K562 (cell line): Measurements from ENCODE around the gene GGNBP2. TPM values are rescaled to one million over a fixed set of nuclear protein-coding genes. Genes with fewer than 3 reads are reported as not detected.

ENCODE experiments used
- CBFA2T3 ChIP-seq: fragments of 450-650 bp; IDR thresholded peaks from 2 replicates; pipeline ENCODE4 v1.6.1; 2017
- CTCF ChIP-seq, 3 experiments: IDR thresholded peaks in 2 of 3; conservative IDR thresholded peaks in 1 of 3; 2 replicates each; pipeline ENCODE4 v1.5.1; 2011 to 2012; ENCODE audit warnings: low read length in 3 of 3, mild to moderate bottlenecking in 3 of 3, control low read depth in 2 of 3, improper control_type of control experiment in 1 of 3, inconsistent platforms in 1 of 3, low read depth in 1 of 3, mixed read lengths in 1 of 3, moderate library complexity in 1 of 3; ENCODE audit not compliant: insufficient read depth in 2 of 3
- CUX1 ChIP-seq: fragments of 200-800 bp; sonication (Bioruptor generic); IDR thresholded peaks from 2 replicates; pipeline ENCODE4 v1.6.1; 2016; ENCODE audit warnings: missing genetic modification characterization, missing compliant biosample characterization
- MED1 ChIP-seq: sonication (generic); formaldehyde crosslinking; IDR thresholded peaks from 2 replicates; pipeline ENCODE4 v1.8.1; 2023; ENCODE audit warnings: missing genetic modification reagents, borderline replicate concordance
- MIER1 ChIP-seq: fragments of 450-650 bp; IDR thresholded peaks from 2 replicates; pipeline ENCODE4 v1.6.1; 2016; ENCODE audit warnings: antibody characterized with exemption, mild to moderate bottlenecking, low read depth
- MTA1 ChIP-seq: fragments of 450-650 bp; IDR thresholded peaks from 2 replicates; pipeline ENCODE4 v1.6.1; 2017; ENCODE audit warnings: borderline replicate concordance
- SRSF1 ChIP-seq: fragments of 200-400 bp; formaldehyde crosslinking; IDR thresholded peaks from 2 replicates; pipeline ENCODE4 v1.6.1; 2017; ENCODE audit warnings: mild to moderate bottlenecking, low read depth, low read length, moderate library complexity
- TBL1XR1 ChIP-seq, 2 experiments: IDR thresholded peaks; 2 replicates each; pipeline ENCODE4 v1.6.1; 2012; ENCODE audit warnings: improper control_type of control experiment in 2 of 2, low read length in 2 of 2, mild to moderate bottlenecking in 1 of 2
- TSHZ1 ChIP-seq: fragments of 250-450 bp; sonication (Bioruptor Pico); IDR thresholded peaks from 2 replicates; pipeline ENCODE4 v1.4.0; 2020; ENCODE audit warnings: mild to moderate bottlenecking, moderate library complexity
- ZBTB1 ChIP-seq: sonication (generic); formaldehyde crosslinking; IDR thresholded peaks from 2 replicates; pipeline ENCODE4 v1.8.1; 2023; ENCODE audit warnings: missing genetic modification reagents, low read depth, mild to moderate bottlenecking, borderline replicate concordance
- ZNF512 ChIP-seq: IDR thresholded peaks from 2 replicates; pipeline ENCODE4 v1.6.1; 2016; ENCODE audit warnings: missing genetic modification characterization, missing compliant biosample characterization
- ZNF696 ChIP-seq: fragments of 250-450 bp; sonication (Bioruptor Pico); conservative IDR thresholded peaks from 2 replicates; pipeline ENCODE4 v1.4.0; 2020; ENCODE audit warnings: mild to moderate bottlenecking, moderate library complexity
- polyA plus RNA-seq, 8 experiments: library from polyadenylated mRNA; depleted of rRNA in 4 of 8; stranded (reverse) in 5 of 8; unstranded in 3 of 8; fragments of >200 nt; fragmentation: Nextera tagmentation in 2 of 8; fragmentation: Illumina TruSeq in 1 of 8; extraction: Ambion mirVana in 2 of 8; extraction: Trizol in 1 of 8; gene quantifications; 2 replicates each; pipeline versions ENCODE4 v1.2.1 to v1.2.3, GENCODE V29; 2011 to 2014; ENCODE audit warnings: inconsistent platforms in 1 of 8, missing spikeins in 1 of 8
- total RNA-seq, 7 experiments: library from RNA; depleted of rRNA in 6 of 7; stranded (reverse); fragments of >200 nt in 6 of 7; fragmentation: Illumina TruSeq in 2 of 7; extraction: Trizol in 2 of 7; gene quantifications; 2 replicates each; pipeline versions ENCODE4 v1.2.1 to v1.2.3, GENCODE V29; 2011 to 2021; ENCODE audit warnings: low replicate concordance in 1 of 7

GGNBP2 gene
- total and polyA plus RNA-seq, 9 of the 15 experiments (the other 6 are each of a cell fraction or from before 2014, with no cell fraction given) = 35.7 to 96.6 (median 64.1) TPM

DNA sequence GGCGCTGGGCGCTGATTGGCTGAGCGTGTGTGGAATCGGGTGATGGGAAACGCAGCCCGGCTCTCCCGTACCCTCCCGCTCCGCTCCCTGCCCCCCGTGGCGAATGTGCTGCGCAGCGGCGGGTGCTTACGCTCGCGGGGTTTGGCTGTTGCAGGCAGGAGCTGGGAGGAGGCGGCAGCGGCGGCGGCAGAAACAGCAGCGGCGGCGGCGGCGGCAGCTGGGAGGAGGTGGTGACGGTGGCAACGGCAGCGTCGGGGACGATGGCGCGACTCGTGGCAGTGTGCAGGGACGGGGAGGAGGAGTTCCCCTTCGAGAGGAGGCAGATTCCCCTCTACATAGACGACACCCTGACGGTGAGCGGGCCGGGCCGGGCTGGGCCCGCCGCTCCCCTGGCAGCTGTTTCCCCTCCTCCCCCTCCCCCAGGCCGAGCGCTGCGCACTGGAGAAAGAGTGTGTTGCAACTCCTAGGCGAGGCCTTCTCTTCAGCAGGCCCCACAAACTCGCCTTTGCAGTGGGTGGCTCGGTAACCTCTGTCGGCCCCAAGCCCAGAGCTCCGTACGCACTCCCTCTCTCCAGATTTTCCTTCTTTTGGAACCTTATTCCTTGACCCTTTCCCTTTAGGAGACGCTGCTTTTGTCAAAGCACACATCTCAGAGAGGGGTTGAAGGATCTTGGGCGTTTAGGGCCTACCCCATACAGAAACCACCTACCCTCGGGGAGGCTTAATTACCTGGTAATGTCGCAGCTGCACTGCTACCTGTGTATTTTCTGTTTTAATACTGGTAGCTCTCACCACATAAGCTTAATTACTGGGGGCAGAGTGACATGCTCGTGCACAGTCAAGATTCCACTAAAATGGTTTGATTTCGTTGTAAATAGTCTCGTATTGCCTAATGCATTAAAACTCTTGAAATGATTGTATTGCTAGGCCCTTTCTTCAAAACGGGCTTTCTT, 1.0 kb downstream of the GGNBP2 start (continued):
- 0 out of 6 replicates have a peak, but pooled peaks of 1 of the 3 experiments have one; percentile 18 for TF ChIP-seq CTCF (IDR thresholded peaks at IDR 0.05 in 2 of 3, conservative IDR thresholded peaks at IDR 0.05 in 1 of 3; ENCODE audit: insufficient read depth in 2 of 3, low read depth in 1 of 3, low read length in 3 of 3)
- TF ChIP-seq ZNF512 (tag) = no peak
- peak; percentile 31 for TF ChIP-seq CBFA2T3
- TF ChIP-seq MIER1 = no peak
- no peak for TF ChIP-seq MTA1
- TF ChIP-seq ZBTB1 = no peak
- 0 out of 2 replicates have a peak, but pooled peaks have one; percentile 53 for TF ChIP-seq SRSF1
- no peak for TF ChIP-seq MED1 (CRISPR knock-in tag)
- no peak for TF ChIP-seq CUX1
- TF ChIP-seq TBL1XR1 (IDR thresholded peaks at IDR 0.05; ENCODE audit: low read length in 2 of 2) = peak in 1 of 2 experiments; percentile 52; a peak in 3 of 4 replicates
- TF ChIP-seq ZNF696 = no peak
- no peak for TF ChIP-seq TSHZ1
